Colonic mucosa (tissue), 4 donors: ENCODE data around the gene KIF26A. TPM values are rescaled to one million over a fixed set of nuclear protein-coding genes. Genes with fewer than 3 reads are reported as not detected.

Experiments used
- DNase-seq: peaks from one replicate; pipeline ENCODE4 v3.0.0-alpha.2; 2020
- H3K27ac ChIP-seq: fragments of 200-600 bp; one replicate; pipeline ENCODE4 v1.8.0; 2021
- H3K27me3 ChIP-seq: fragments of 200-600 bp; one replicate; pipeline ENCODE4 v1.8.0; 2021
- H3K36me3 ChIP-seq: fragments of 200-600 bp; one replicate; pipeline ENCODE4 v1.8.0; 2021
- H3K4me1 ChIP-seq: fragments of 200-600 bp; one replicate; pipeline ENCODE4 v1.8.0; 2021; ENCODE audit warnings: mild to moderate bottlenecking
- H3K4me3 ChIP-seq: fragments of 200-600 bp; one replicate; pipeline ENCODE4 v1.8.0; 2021
- H3K9ac ChIP-seq, 2 donors: one replicate each; pipeline ENCODE4 v1.7.0; 2013; ENCODE audit warnings: control low read depth in 2 of 2, low read depth in 2 of 2, low read length in 2 of 2
- H3K9me3 ChIP-seq: fragments of 200-600 bp; one replicate; pipeline ENCODE4 v1.8.0; 2021
- intact Hi-C: fragments of 100-400 bp; cut with DNase I; formaldehyde crosslinking; loops from one replicate; pipeline ENCODE4 v1.14.1; 2022
- total RNA-seq, 2 donors: library from RNA; stranded (reverse); fragmentation: NEBNext Ultra II Directional in 1 of 2; extraction: Animal tissue kit (Norgen Biotek cat#: 25700) in 1 of 2; gene quantifications; one replicate each; pipeline ENCODE4 v1.2.1, GENCODE V29; 2021
- TF ChIP-seq, protein P1 (sequence below): fragments of 200-600 bp; IDR thresholded peaks from one replicate; pipeline ENCODE4 v1.8.0; 2022; ENCODE audit warnings: antibody characterized with exemption, mild to moderate bottlenecking
- donor health status: healthy.
- donor health status: DM: no; HTN: no; CAD: no.
- donor health status: DM: no; HTN: no; CAD: no.

KIF26A gene
- total RNA-seq, 2 donors from 2014 or later: 6.6 to 20.0 TPM

DNA sequence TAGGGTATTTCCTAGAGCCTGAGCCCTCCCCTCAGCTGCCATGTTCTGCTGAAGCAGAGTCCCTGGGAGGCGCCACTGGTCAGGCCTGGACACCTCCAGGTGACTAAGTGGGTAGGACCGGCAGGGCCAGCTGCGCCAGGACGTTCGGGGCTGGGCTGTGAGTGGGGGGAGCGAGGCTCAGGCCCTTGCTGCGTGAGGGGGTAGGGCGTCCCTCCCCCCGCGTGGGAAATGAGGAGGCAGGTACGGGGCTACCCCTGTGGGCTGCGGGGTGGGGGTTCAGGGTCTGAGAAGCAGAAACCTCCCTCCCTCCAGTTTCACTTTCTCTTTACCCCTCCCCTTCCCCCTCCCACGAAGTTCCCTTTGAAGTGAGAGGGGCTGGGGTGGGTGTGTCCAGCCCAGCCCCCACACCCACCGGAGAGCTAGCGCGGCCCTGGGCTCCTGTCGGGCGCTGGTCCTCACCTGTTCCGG is 22.1 kb upstream of the KIF26A start:
- Histone ChIP-seq H3K4me3 (peak overlapping the region; percentile 57), H3K4me1 (no peaks in the 10 kb centered on the region), H3K27me3 (peaks cover 9% of the 10 kb centered on the region), H3K27ac (peak overlapping the region; percentile 65), H3K36me3 (no peaks in the 10 kb centered on the region), H3K9ac (peak overlapping the region; percentile 28 to 78), H3K9me3 (no peaks in the 10 kb centered on the region)
- TF ChIP-seq, protein P1, sequence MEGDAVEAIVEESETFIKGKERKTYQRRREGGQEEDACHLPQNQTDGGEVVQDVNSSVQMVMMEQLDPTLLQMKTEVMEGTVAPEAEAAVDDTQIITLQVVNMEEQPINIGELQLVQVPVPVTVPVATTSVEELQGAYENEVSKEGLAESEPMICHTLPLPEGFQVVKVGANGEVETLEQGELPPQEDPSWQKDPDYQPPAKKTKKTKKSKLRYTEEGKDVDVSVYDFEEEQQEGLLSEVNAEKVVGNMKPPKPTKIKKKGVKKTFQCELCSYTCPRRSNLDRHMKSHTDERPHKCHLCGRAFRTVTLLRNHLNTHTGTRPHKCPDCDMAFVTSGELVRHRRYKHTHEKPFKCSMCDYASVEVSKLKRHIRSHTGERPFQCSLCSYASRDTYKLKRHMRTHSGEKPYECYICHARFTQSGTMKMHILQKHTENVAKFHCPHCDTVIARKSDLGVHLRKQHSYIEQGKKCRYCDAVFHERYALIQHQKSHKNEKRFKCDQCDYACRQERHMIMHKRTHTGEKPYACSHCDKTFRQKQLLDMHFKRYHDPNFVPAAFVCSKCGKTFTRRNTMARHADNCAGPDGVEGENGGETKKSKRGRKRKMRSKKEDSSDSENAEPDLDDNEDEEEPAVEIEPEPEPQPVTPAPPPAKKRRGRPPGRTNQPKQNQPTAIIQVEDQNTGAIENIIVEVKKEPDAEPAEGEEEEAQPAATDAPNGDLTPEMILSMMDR: no peak
- intact Hi-C loops: no loop called here
- peak; percentile 31 for DNase-seq

DNA sequence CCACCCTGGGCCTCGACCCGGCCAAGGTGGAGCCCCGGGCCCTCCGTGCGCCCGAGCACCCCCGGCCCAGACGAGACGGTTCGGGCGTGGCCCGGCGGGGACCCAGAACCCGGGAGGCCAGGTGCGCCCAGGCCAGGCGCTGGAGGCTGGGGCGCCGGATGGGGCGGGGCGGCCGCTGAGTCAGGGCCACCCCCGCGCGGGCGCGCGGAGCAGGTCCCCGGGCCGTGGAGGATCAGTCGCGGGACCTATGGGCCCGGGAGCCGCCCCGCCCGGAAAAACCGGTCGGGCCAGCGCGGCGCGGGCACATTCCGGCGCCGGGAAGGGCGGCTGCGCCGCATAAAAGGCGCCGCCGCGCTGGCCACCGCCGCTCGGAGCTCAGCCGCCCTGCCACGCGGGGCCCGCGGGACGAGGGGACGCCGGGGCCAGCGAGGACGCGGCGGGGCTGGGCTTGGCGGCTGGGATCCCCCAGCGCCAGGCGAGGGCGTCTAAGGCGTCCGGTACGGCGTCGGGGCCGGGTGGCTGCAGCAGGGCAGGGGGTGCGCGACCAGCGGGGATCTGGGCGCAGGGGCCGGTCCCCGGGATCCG is 21.5 kb upstream of the KIF26A start:
- peak overlapping the region; percentile 57 for H3K4me3 ChIP-seq
- intact Hi-C loops: no loop called here
- peaks cover 9% of the 10 kb centered on the region for H3K27me3 ChIP-seq
- TF ChIP-seq, protein P1: no peak
- H3K36me3 ChIP-seq: no peaks in the 10 kb centered on the region
- peak overlapping the region; percentile 70 to 78 for H3K9ac ChIP-seq
- no peaks in the 10 kb centered on the region for H3K4me1 ChIP-seq
- DNase-seq: peak; percentile 73
- H3K27ac ChIP-seq: peak overlapping the region; percentile 65
- H3K9me3 ChIP-seq: no peaks in the 10 kb centered on the region

DNA sequence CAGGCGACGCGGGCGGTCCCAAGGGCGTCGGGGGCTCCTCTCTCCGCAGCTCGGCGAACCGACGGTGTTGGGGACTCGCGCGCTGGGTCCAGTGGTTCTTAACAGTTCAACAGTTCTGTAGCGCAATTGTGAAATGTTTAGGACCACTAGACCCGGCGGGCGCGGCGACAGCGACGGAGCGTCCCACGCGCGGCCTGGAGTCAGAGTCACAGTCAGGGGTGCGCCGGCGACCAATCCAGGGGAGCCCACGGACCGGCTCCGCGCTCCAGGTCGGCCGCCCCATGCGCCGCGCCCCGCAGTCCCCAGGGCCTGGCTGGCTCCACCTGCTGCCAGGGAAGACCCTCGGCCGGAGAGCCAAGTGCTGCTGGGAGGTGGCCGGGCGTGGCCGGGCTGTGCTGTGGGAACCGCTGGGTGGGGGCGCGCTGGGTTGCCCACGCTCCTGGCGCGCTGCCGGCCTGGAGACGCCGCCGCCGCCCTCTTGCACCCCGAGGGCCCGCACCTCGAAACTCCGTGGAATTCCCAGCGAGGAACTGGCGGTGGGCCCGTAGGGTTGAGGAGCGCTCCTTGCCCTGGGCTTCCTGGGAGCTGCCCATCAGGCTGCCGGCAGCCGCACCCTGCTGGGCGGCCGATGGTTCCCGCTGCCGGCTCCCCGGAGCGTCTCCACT is 20.9 kb upstream of the KIF26A start:
- TF ChIP-seq, protein P1: no peak
- peak; percentile 38 for DNase-seq
- H3K27me3 ChIP-seq: peaks cover 9% of the 10 kb centered on the region
- intact Hi-C loops: no loop called here
- peak overlapping the region; percentile 61 to 70 for H3K9ac ChIP-seq
- H3K36me3 ChIP-seq: no peaks in the 10 kb centered on the region
- H3K27ac ChIP-seq: peak overlapping the region; percentile 40
- H3K9me3 ChIP-seq: no peaks in the 10 kb centered on the region
- H3K4me1 ChIP-seq: no peaks in the 10 kb centered on the region
- peak overlapping the region; percentile 57 for H3K4me3 ChIP-seq

DNA sequence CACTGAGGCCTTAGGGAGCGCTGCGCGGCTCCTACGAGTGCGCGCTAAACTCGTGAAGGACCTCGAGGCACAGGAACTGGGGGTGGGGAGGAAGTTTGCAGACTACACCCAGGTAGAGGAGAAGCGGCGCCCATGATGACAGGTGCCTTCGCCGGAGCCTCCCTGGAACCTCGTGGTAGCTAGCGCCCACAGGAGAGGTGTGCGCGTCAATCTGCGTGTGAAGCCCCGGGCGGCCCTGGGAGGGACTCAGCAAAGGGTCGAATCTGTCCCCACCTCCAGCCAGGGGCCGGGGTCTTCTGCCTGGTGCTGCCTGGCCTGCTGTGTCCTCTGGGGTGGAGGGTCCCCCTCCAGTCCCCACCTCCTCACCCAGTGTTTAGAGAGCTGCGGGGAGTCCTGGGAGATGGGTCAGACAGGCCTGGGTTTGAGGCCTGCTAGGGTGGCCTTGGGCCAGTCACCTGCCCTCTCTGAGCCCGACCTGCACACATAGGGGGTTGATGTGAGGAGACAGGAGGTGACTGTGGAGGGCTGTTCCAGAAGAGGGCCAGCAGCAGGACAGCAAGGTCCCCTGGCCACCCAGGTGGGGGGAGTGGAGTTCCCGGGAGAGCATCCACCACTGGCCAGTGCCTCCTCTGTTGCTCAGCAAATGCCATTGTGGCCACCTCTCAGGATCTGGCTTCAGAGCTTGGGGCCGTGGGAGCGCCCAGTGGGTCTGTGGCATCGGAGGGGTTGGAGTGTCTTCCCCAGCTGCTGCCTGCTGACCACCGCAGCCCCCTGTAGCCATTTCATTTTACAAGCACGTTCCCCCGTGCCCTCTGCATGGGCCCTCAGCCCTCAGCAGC is 20.2 kb upstream of the KIF26A start:
- intact Hi-C loops: no loop called here
- Histone ChIP-seq H3K27me3 (peaks cover 9% of the 10 kb centered on the region), H3K4me1 (no peaks in the 10 kb centered on the region), H3K9me3 (no peaks in the 10 kb centered on the region), H3K27ac (no peak overlapping the region), H3K9ac (no peak overlapping the region), H3K36me3 (no peaks in the 10 kb centered on the region), H3K4me3 (peak overlapping the region; percentile 57)
- TF ChIP-seq, protein P1: no peak
- DNase-seq: peak; percentile 17

DNA sequence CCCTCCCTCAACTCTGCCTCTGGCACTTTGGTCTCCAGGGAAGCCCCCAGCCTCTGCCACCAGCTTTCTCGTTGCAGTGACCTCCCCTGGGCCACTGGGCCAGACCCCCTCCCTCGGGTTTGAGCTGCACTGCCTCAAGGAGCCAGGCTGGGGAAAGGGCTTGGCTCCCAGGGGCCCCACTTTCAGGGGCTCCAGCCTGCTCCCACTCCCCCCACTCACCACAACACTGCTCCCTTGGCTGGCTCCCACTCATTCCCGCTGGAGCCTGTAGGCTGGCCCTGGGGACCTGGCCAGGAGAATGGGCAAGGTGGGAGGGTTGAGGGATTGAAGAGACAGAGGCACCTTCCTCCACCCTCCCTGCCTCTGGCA is 19.3 kb upstream of the KIF26A start:
- peak; percentile 18 for DNase-seq
- H3K4me1 ChIP-seq: no peaks in the 10 kb centered on the region
- no peak overlapping the region for H3K4me3 ChIP-seq
- TF ChIP-seq, protein P1: no peak
- H3K9me3 ChIP-seq: no peaks in the 10 kb centered on the region
- no peak overlapping the region for H3K27ac ChIP-seq
- H3K36me3 ChIP-seq: no peaks in the 10 kb centered on the region
- H3K9ac ChIP-seq: no peak overlapping the region
- intact Hi-C loops: no loop called here
- H3K27me3 ChIP-seq: peaks cover 9% of the 10 kb centered on the region
